Skeletal muscle tissue (tissue), 4 donors: ENCODE results near the gene CDC6. TPM values are rescaled to one million over a fixed set of nuclear protein-coding genes. Genes with fewer than 3 reads are reported as not detected.

Experiments used
- H3K27ac ChIP-seq: one replicate; pipeline ENCODE4 v1.7.0; 2013; ENCODE audit warnings: mild to moderate bottlenecking, low read depth, low read length, inconsistent platforms
- H3K27me3 ChIP-seq, 3 donors: one replicate each; pipeline ENCODE4 v1.7.0; 2013; ENCODE audit warnings: low read length in 3 of 3; ENCODE audit not compliant: control insufficient read depth in 3 of 3, insufficient read depth in 3 of 3
- H3K36me3 ChIP-seq, 3 donors: one replicate each; pipeline ENCODE4 v1.7.0; 2013; ENCODE audit warnings: low read length in 3 of 3; ENCODE audit not compliant: control insufficient read depth in 3 of 3, insufficient read depth in 3 of 3
- H3K4me1 ChIP-seq, 3 donors: one replicate each; pipeline ENCODE4 v1.7.0; 2013; ENCODE audit warnings: low read length in 3 of 3, mild to moderate bottlenecking in 3 of 3; ENCODE audit not compliant: control insufficient read depth in 3 of 3, insufficient read depth in 3 of 3
- H3K4me3 ChIP-seq, 3 donors: one replicate each; pipeline ENCODE4 v1.7.0; 2013; ENCODE audit warnings: low read length in 3 of 3
- H3K9ac ChIP-seq, 3 donors: one replicate each; pipeline ENCODE4 v1.7.0; 2013; ENCODE audit warnings: low read length in 3 of 3, mild to moderate bottlenecking in 3 of 3, moderate library complexity in 2 of 3, low read depth in 1 of 3
- H3K9me3 ChIP-seq, 3 donors: one replicate each; pipeline ENCODE4 v1.7.0; 2013; ENCODE audit warnings: low read length in 3 of 3; ENCODE audit not compliant: control insufficient read depth in 3 of 3
- total RNA-seq: library from RNA; depleted of rRNA; stranded (reverse); fragments of >200 nt; gene quantifications from one replicate; pipeline ENCODE4 v1.2.3, GENCODE V29; 2014
- donor health status: Osteomylitis.

Gene CDC6
- total RNA-seq, 1 donor from 2014 or later = 4.2 TPM

GRCh38 chr17:40338941-40339649 is 51.4 kb downstream of the CDC6 start:
- peak overlapping the region; percentile 55 for H3K27ac ChIP-seq
- H3K4me3 ChIP-seq = no peak overlapping the region
- no peaks in the 10 kb centered on the region for H3K27me3 ChIP-seq
- H3K4me1 ChIP-seq = peaks cover 72 to 83% (median 73%) of the 10 kb centered on the region in 3 donors
- H3K9me3 ChIP-seq = no peaks in the 10 kb centered on the region
- H3K36me3 ChIP-seq = peaks cover 0 to 2% (median under 1%) of the 10 kb centered on the region in 3 donors
- peak overlapping the region in 1 of 3 donors; percentile 74 for H3K9ac ChIP-seq

- peak overlapping the region in 1 of 3 donors; percentile 78 for H3K4me3 ChIP-seq
- peaks cover 72 to 83% (median 72%) of the 10 kb centered on the region in 3 donors for H3K4me1 ChIP-seq
- peak overlapping the region; percentile 95 for H3K27ac ChIP-seq
- H3K9me3 ChIP-seq = no peaks in the 10 kb centered on the region
- H3K9ac ChIP-seq = peak overlapping the region in 1 of 3 donors; percentile 87
- H3K27me3 ChIP-seq = no peaks in the 10 kb centered on the region
- H3K36me3 ChIP-seq = peaks cover 0 to 2% (median 0%) of the 10 kb centered on the region in 3 donors
These were observed 52.6 kb downstream of the CDC6 start for GRCh38 chr17:40340327-40340726.

GRCh38 chr17:40340880-40341807 is 53.5 kb downstream of the CDC6 start:
- peak overlapping the region; percentile 95 for H3K27ac ChIP-seq
- H3K9ac ChIP-seq = peak overlapping the region; percentile 86 to 87 (median 86)
- H3K9me3 ChIP-seq = no peaks in the 10 kb centered on the region
- no peaks in the 10 kb centered on the region for H3K27me3 ChIP-seq
- peaks cover 74 to 83% (median 74%) of the 10 kb centered on the region in 3 donors for H3K4me1 ChIP-seq
- peak overlapping the region; percentile 78 to 87 (median 79) for H3K4me3 ChIP-seq
- peaks cover 0 to 2% (median 0%) of the 10 kb centered on the region in 3 donors for H3K36me3 ChIP-seq

- H3K9ac ChIP-seq = peak overlapping the region; percentile 86 to 87 (median 86)
- peak overlapping the region; percentile 95 for H3K27ac ChIP-seq
- H3K4me1 ChIP-seq = peaks cover 80 to 88% (median 81%) of the 10 kb centered on the region in 3 donors
- no peaks in the 10 kb centered on the region for H3K9me3 ChIP-seq
- H3K27me3 ChIP-seq = no peaks in the 10 kb centered on the region
- peaks cover 0 to 2% (median 0%) of the 10 kb centered on the region in 3 donors for H3K36me3 ChIP-seq
- H3K4me3 ChIP-seq = peak overlapping the region; percentile 79 to 87 (median 85)
These were observed 54.3 kb downstream of the CDC6 start for GRCh38 chr17:40341808-40342503.

- Histone ChIP-seq H3K4me1 (peaks cover 80 to 88% (median 81%) of the 10 kb centered on the region in 3 donors), H3K9me3 (no peaks in the 10 kb centered on the region), H3K27ac (peak overlapping the region; percentile 95), H3K27me3 (no peaks in the 10 kb centered on the region), H3K9ac (peak overlapping the region; percentile 71 to 81 (median 80)), H3K4me3 (peak overlapping the region; percentile 79 to 87 (median 85)), H3K36me3 (peaks cover 0 to 2% (median 0%) of the 10 kb centered on the region in 3 donors)
These were observed 55.0 kb downstream of the CDC6 start for GRCh38 chr17:40342504-40343218.

GRCh38 chr17:40343219-40344119 is 55.8 kb downstream of the CDC6 start:
- Histone ChIP-seq H3K4me1 (peaks cover 82 to 88% (median 83%) of the 10 kb centered on the region in 3 donors), H3K9me3 (no peaks in the 10 kb centered on the region), H3K36me3 (peaks cover 0 to 3% (median 2%) of the 10 kb centered on the region in 3 donors), H3K27ac (peak overlapping the region; percentile 95), H3K9ac (peak overlapping the region; percentile 71 to 81 (median 80)), H3K4me3 (peak overlapping the region; percentile 79 to 87 (median 85)), H3K27me3 (no peaks in the 10 kb centered on the region)

- H3K36me3 ChIP-seq = peaks cover 6 to 12% (median 10%) of the 10 kb centered on the region in 3 donors
- H3K9me3 ChIP-seq = no peaks in the 10 kb centered on the region
- H3K4me1 ChIP-seq = peaks cover 84 to 91% (median 87%) of the 10 kb centered on the region in 3 donors
- no peaks in the 10 kb centered on the region for H3K27me3 ChIP-seq
- H3K4me3 ChIP-seq = peak overlapping the region; percentile 79 to 87 (median 85)
- peak overlapping the region; percentile 66 to 81 (median 71) for H3K9ac ChIP-seq
- H3K27ac ChIP-seq = peak overlapping the region; percentile 95
These were observed 56.9 kb downstream of the CDC6 start for GRCh38 chr17:40344421-40345160.
